ENCODE results near the gene MAP3K9. TPM values are rescaled to one million over a fixed set of nuclear protein-coding genes. Genes with fewer than 3 reads are reported as not detected.

Gene MAP3K9
- total RNA-seq, 4 donors from 2014 or later: under 0.01 to 0.38 (median 0.16) TPM; not detected in 1

DNA sequence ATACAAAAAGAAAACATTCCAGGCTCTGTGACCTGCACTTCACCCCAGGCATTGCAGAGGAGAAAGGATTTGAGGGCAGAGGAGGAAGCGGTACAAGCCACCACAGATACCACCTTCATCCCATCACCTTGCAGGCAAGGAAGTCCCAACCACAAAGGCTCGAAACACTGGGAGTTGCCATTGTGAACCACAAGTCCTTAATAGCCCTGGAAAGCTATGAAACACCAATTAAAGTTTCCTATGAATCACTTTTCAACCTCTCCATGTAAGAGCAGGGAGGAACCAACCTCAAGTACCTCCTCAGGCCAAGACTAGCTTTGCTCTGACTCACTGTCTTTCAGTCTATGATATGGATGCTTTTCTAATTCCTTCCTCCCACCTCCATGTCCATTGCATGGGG is 27.0 kb downstream of the MAP3K9 start:
- TF ChIP-seq, protein P1, sequence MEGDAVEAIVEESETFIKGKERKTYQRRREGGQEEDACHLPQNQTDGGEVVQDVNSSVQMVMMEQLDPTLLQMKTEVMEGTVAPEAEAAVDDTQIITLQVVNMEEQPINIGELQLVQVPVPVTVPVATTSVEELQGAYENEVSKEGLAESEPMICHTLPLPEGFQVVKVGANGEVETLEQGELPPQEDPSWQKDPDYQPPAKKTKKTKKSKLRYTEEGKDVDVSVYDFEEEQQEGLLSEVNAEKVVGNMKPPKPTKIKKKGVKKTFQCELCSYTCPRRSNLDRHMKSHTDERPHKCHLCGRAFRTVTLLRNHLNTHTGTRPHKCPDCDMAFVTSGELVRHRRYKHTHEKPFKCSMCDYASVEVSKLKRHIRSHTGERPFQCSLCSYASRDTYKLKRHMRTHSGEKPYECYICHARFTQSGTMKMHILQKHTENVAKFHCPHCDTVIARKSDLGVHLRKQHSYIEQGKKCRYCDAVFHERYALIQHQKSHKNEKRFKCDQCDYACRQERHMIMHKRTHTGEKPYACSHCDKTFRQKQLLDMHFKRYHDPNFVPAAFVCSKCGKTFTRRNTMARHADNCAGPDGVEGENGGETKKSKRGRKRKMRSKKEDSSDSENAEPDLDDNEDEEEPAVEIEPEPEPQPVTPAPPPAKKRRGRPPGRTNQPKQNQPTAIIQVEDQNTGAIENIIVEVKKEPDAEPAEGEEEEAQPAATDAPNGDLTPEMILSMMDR (IDR thresholded peaks at IDR 0.05; ENCODE audit: low read depth): no peak

GRCh38 chr14:70780396-70781075 is 28.8 kb downstream of the MAP3K9 start:
- TF ChIP-seq, protein P1 (IDR thresholded peaks at IDR 0.05; ENCODE audit: low read depth): no peak

- TF ChIP-seq, protein P1 (IDR thresholded peaks at IDR 0.05; ENCODE audit: low read depth): no peak
These were observed 29.6 kb downstream of the MAP3K9 start for GRCh38 chr14:70779667-70780066.

- TF ChIP-seq, protein P1 (IDR thresholded peaks at IDR 0.05; ENCODE audit: low read depth): no peak
These were observed 33.1 kb downstream of the MAP3K9 start for GRCh38 chr14:70776197-70776596.

GRCh38 chr14:70773182-70773862 is 36.0 kb downstream of the MAP3K9 start:
- TF ChIP-seq, protein P1 (IDR thresholded peaks at IDR 0.05; ENCODE audit: low read depth): no peak

DNA sequence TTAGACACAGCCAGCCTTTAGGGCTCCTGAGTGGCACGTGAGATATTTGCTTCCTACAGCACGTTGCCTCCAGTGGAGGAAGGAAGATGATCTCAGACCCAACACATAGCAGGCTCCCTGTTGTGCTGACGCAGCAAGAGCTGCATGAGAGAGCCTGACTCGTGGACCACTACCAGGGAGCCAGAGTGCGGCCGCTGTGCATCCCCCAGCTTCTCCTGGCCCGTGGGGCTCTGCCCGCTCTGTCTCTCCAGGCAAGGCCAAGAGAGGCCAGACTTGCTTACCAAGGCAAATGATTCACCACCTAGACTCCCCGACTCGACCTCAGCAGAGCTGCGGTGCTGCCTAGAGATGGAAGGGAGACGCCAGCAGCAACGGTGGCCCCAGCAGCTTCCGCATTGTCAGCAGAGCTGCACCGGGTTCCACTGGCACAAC is 37.5 kb downstream of the MAP3K9 start:
- TF ChIP-seq, protein P1 (IDR thresholded peaks at IDR 0.05; ENCODE audit: low read depth): no peak

GRCh38 chr14:70770490-70770889 is 38.8 kb downstream of the MAP3K9 start:
- TF ChIP-seq, protein P1 (IDR thresholded peaks at IDR 0.05; ENCODE audit: low read depth): no peak

Measured in subcutaneous adipose tissue (tissue), 4 donors.